Type B pancreatic cell (in vitro differentiated cells): ENCODE data around the gene CHRND. TPM values are rescaled to one million over a fixed set of nuclear protein-coding genes. Genes with fewer than 3 reads are reported as not detected.

Experiments
- DNase-seq: peaks from one replicate; pipeline ENCODE4 v3.0.0; 2021; ENCODE audit warnings: mixed read lengths; ENCODE audit not compliant: unreplicated experiment; ENCODE audit errors: extremely low spot score
- H3K27ac Mint-ChIP-seq: 2 replicates; pipeline ENCODE4 v1.8.0; 2021; ENCODE audit warnings: mild to moderate bottlenecking, mixed read lengths
- H3K27me3 Mint-ChIP-seq: 2 replicates; pipeline ENCODE4 v1.8.0; 2021; ENCODE audit warnings: mixed read lengths
- H3K36me3 Mint-ChIP-seq: 2 replicates; pipeline ENCODE4 v1.8.0; 2021; ENCODE audit warnings: mixed read lengths
- H3K4me1 Mint-ChIP-seq: one replicate; pipeline ENCODE4 v1.8.0; 2021; ENCODE audit warnings: mixed read lengths; ENCODE audit not compliant: unreplicated experiment
- H3K4me3 Mint-ChIP-seq: 2 replicates; pipeline ENCODE4 v1.8.0; 2021; ENCODE audit warnings: mild to moderate bottlenecking, mixed read lengths
- H3K9me3 Mint-ChIP-seq: 2 replicates; pipeline ENCODE4 v1.8.0; 2021; ENCODE audit warnings: mixed read lengths
- total RNA-seq: library from RNA; stranded (reverse); gene quantifications from 2 replicates; pipeline ENCODE4 v1.2.1, GENCODE V29; 2021; ENCODE audit warnings: low replicate concordance
- TF ChIP-seq, protein P1 (sequence below): fragments of 200-600 bp; sonication (generic); conservative IDR thresholded peaks from 2 replicates; pipeline ENCODE4 v1.5.0; 2021; ENCODE audit warnings: antibody characterized with exemption, mild to moderate bottlenecking

CHRND gene
- total RNA-seq, 1 donor from 2014 or later, result 0.60 TPM

DNA sequence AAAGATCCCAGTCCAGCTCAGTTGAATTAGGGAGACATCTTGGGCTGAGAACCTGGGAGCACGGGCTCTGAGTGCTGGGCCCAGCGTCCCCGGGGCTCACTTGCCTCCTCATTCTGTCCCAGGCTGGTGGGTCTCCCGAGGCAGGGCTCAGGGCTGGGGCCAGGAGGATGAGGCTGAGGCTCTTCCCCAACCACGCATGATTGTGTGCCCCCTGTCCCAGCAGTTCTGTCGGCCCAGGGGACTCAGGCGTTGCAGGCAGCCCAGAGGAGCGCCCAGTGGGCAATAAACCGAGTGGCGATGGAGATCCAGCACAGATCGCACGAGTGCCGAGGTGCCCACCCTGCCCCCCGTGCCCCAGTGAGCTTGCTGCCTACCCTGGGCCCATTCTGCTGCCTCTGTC lies 4.9 kb upstream of the CHRND start:
- Mint-ChIP-seq H3K4me1 (peaks cover 13% of the 10 kb centered on the region), H3K9me3 (no peaks in the 10 kb centered on the region), H3K36me3 (no peaks in the 10 kb centered on the region), H3K4me3 (no peak overlapping the region), H3K27me3 (peaks cover 48% of the 10 kb centered on the region), H3K27ac (no peak overlapping the region)
- TF ChIP-seq, protein P1, sequence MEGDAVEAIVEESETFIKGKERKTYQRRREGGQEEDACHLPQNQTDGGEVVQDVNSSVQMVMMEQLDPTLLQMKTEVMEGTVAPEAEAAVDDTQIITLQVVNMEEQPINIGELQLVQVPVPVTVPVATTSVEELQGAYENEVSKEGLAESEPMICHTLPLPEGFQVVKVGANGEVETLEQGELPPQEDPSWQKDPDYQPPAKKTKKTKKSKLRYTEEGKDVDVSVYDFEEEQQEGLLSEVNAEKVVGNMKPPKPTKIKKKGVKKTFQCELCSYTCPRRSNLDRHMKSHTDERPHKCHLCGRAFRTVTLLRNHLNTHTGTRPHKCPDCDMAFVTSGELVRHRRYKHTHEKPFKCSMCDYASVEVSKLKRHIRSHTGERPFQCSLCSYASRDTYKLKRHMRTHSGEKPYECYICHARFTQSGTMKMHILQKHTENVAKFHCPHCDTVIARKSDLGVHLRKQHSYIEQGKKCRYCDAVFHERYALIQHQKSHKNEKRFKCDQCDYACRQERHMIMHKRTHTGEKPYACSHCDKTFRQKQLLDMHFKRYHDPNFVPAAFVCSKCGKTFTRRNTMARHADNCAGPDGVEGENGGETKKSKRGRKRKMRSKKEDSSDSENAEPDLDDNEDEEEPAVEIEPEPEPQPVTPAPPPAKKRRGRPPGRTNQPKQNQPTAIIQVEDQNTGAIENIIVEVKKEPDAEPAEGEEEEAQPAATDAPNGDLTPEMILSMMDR, result no peak
- DNase-seq, result no peak

DNA sequence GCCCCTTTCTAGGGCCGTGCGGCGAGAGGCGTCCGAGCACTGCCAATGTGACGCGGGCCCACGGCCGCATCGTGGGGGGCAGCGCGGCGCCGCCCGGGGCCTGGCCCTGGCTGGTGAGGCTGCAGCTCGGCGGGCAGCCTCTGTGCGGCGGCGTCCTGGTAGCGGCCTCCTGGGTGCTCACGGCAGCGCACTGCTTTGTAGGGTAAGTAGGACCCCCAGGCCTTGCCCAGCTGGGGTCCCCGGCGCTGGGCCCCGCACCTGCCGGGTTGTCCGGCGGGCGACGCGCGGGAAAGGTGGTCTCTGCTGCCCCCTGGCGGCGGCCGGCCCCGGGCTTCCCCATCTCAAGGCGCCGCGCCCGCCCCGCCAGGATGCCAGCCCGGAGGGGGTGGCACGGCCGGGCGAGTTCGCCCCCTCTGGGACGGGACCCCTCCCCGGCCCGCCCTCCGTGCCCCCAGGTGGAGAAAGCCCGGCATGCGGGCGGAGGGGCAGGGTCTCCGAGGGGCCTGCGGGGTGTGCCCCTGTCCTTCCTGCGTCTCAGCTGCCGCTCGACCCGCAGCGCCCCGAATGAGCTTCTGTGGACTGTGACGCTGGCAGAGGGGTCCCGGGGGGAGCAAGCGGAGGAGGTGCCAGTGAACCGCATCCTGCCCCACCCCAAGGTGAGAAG lies 3.9 kb upstream of the CHRND start:
- H3K36me3 Mint-ChIP-seq, result no peaks in the 10 kb centered on the region
- TF ChIP-seq, protein P1, result peak; percentile 100
- H3K4me3 Mint-ChIP-seq, result no peak overlapping the region
- H3K27ac Mint-ChIP-seq, result no peak overlapping the region
- no peaks in the 10 kb centered on the region for H3K9me3 Mint-ChIP-seq
- H3K4me1 Mint-ChIP-seq, result peaks cover 8% of the 10 kb centered on the region
- H3K27me3 Mint-ChIP-seq, result peaks cover 48% of the 10 kb centered on the region
- no peak for DNase-seq

DNA sequence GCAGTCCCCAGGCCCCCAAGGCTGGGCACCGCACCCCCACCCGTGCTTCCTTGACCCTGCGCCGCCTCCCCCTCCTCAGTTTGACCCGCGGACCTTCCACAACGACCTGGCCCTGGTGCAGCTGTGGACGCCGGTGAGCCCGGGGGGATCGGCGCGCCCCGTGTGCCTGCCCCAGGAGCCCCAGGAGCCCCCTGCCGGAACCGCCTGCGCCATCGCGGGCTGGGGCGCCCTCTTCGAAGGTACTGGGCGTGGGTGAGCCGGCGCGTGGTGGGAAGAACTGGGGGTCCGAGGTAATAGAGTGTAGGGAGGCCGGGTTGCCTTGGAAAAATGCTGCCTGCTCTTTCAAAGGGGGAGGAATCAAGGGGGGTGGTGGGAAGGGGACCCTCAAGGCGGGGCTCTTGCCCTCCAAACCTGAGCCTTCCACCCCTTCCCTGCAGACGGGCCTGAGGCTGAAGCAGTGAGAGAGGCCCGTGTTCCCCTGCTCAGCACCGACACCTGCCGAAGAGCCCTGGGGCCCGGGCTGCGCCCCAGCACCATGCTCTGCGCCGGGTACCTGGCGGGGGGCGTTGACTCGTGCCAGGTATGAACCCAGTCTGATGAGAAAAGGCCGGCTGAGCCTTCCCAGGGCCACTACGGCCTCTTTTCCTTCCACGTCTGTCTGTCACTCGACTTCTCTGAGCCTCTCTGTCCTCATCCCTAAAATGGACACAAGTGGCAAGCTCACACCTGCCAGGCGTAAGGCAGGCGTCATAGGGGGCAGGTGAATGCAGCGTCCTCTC lies 3.1 kb upstream of the CHRND start:
- Mint-ChIP-seq H3K4me3 (no peak overlapping the region), H3K27ac (no peak overlapping the region), H3K4me1 (peaks cover 6% of the 10 kb centered on the region), H3K9me3 (no peaks in the 10 kb centered on the region), H3K27me3 (peaks cover 50% of the 10 kb centered on the region), H3K36me3 (no peaks in the 10 kb centered on the region)
- TF ChIP-seq, protein P1, result no peak
- DNase-seq, result no peak

DNA sequence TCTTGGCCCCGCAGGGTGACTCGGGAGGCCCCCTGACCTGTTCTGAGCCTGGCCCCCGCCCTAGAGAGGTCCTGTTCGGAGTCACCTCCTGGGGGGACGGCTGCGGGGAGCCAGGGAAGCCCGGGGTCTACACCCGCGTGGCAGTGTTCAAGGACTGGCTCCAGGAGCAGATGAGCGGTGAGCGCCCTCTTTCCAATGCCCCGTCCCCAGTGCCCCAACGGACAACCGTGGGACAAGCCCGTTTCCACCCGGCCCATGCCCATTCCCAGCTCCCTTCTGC lies 2.6 kb upstream of the CHRND start:
- H3K27ac Mint-ChIP-seq, result no peak overlapping the region

DNA sequence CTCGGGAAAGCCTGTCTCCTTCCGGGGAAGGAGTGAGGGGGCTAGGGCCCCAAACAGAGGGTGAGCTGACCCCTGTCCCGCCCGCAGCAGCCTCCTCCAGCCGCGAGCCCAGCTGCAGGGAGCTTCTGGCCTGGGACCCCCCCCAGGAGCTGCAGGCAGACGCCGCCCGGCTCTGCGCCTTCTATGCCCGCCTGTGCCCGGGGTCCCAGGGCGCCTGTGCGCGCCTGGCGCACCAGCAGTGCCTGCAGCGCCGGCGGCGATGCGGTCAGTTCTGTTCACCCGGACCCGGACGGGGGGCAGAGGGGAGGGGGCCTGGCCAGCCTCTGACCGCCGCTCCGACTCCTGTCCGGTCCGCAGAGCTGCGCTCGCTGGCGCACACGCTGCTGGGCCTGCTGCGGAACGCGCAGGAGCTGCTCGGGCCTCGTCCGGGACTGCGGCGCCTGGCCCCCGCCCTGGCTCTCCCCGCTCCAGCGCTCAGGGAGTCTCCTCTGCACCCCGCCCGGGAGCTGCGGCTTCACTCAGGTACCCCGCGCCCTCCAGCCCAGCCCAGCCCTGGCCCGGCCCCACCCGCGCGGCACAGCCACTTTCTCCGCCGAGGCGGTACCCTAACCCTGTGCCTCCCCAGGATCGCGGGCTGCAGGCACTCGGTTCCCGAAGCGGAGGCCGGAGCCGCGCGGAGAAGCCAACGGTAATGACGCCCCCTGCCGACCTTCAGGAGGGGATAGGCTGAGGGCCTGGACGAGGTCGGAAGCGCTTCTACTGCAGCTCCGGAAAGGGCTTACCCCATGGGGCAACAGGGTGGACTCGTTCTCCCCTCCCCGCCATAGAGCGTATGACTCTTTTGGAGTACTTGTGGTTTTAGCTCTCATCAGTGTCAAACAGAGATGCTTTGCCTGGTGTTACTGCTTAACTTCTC lies 2.0 kb upstream of the CHRND start:
- Mint-ChIP-seq H3K27ac (peak overlapping the region; percentile 23), H3K27me3 (peaks cover 54% of the 10 kb centered on the region), H3K36me3 (no peaks in the 10 kb centered on the region), H3K4me3 (peak overlapping the region; percentile 69), H3K4me1 (peaks cover 5% of the 10 kb centered on the region), H3K9me3 (no peaks in the 10 kb centered on the region)
- DNase-seq, result no peak
- TF ChIP-seq, protein P1, result peak; percentile 59

More for the DNA sequence above, 2.6 kb upstream of the CHRND start:
- no peak for DNase-seq
- Mint-ChIP-seq H3K27me3 (peaks cover 53% of the 10 kb centered on the region), H3K36me3 (no peaks in the 10 kb centered on the region), H3K9me3 (no peaks in the 10 kb centered on the region), H3K4me1 (peaks cover 6% of the 10 kb centered on the region), H3K4me3 (no peak overlapping the region)
- TF ChIP-seq, protein P1, result no peak
